Sigmoid colon (tissue), 7 donors: ENCODE results near the gene GLI3. TPM values are rescaled to one million over a fixed set of nuclear protein-coding genes. Genes with fewer than 3 reads are reported as not detected.

Experiments
- DNase-seq: peaks from one replicate; pipeline ENCODE4 v3.0.0-alpha.2; 2019
- H3K27ac ChIP-seq, 4 donors: fragments of 200-600 bp; sonication (generic); one replicate each; pipeline ENCODE4 v1.5.1; 2016 to 2019; ENCODE audit warnings: mild to moderate bottlenecking in 1 of 4
- H3K27me3 ChIP-seq, 3 donors: fragments of 200-600 bp; sonication (generic); one replicate each; pipeline ENCODE4 v1.5.1; 2019; ENCODE audit warnings: mild to moderate bottlenecking in 1 of 3
- H3K36me3 ChIP-seq, 4 donors: fragments of 200-600 bp; sonication (generic); one replicate each; pipeline ENCODE4 v1.5.1; 2016 to 2019
- H3K4me1 ChIP-seq, 4 donors: fragments of 200-600 bp; sonication (generic); one replicate each; pipeline ENCODE4 v1.5.1; 2017 to 2019
- H3K4me3 ChIP-seq, 4 donors: fragments of 200-600 bp; sonication (generic); one replicate each; pipeline ENCODE4 v1.5.1; 2017 to 2019; ENCODE audit warnings: mild to moderate bottlenecking in 2 of 4, moderate library complexity in 1 of 4
- H3K9me3 ChIP-seq, 4 donors: fragments of 200-600 bp in 3 of 4; sonication (generic) in 3 of 4; one replicate each; pipeline versions ENCODE4 v1.5.1 to v1.6.1; 2013 to 2019
- CTCF ChIP-seq, 4 experiments: fragments of 450-650 bp in 3 of 4; fragments of 200-600 bp in 1 of 4; IDR thresholded peaks; one replicate each; pipeline ENCODE4 v1.5.1; 2016 to 2019; ENCODE audit warnings: antibody characterized with exemption in 4 of 4, mild to moderate bottlenecking in 3 of 4, moderate library complexity in 2 of 4
- EP300 ChIP-seq, 4 donors: sonication (generic); formaldehyde crosslinking; IDR thresholded peaks; one replicate each; pipeline ENCODE4 v1.6.1; 2017; ENCODE audit warnings: antibody characterized with exemption in 4 of 4
- POLR2A ChIP-seq, 2 donors: fragments of 450-650 bp; IDR thresholded peaks; one replicate each; pipeline ENCODE4 v1.6.1; 2016; ENCODE audit warnings: antibody characterized with exemption in 2 of 2, mild to moderate bottlenecking in 2 of 2, moderate library complexity in 2 of 2
- POLR2AphosphoS5 ChIP-seq, 4 donors: sonication (generic); formaldehyde crosslinking; IDR thresholded peaks; one replicate each; pipeline ENCODE4 v1.6.1; 2017; ENCODE audit warnings: antibody characterized with exemption in 4 of 4
- WGBS, 2 donors: extraction: QIAGEN DNeasy Blood & Tissue Kit; methylation state at CpG; one replicate each; pipeline ENCODE4 v1.1.7; 2013; 5-methylcytosine and 5-hydroxymethylcytosine counted together
- intact Hi-C: fragments of 100-400 bp; cut with DNase I; formaldehyde crosslinking; loops from one replicate; pipeline ENCODE4 v1.15.1; 2023
- polyA plus RNA-seq, 3 donors: library from polyadenylated mRNA; stranded (reverse); fragments of 200-250 nt; gene quantifications; one replicate each; pipeline ENCODE4 v1.2.3, GENCODE V29; 2013
- total RNA-seq, 4 donors: library from RNA; depleted of rRNA; stranded (reverse); fragments of >200 nt; gene quantifications; one replicate each; pipeline ENCODE4 v1.1.0, GENCODE V29; 2016
- donor health status: healthy with polysubstance abuse.
- donor health status: Bipolar disorder and iron deficiency.
- donor health status: healthy.

GLI3 gene
- total and polyA plus RNA-seq, 7 donors = 0.23 to 31.6 (median 17.2) TPM

DNA sequence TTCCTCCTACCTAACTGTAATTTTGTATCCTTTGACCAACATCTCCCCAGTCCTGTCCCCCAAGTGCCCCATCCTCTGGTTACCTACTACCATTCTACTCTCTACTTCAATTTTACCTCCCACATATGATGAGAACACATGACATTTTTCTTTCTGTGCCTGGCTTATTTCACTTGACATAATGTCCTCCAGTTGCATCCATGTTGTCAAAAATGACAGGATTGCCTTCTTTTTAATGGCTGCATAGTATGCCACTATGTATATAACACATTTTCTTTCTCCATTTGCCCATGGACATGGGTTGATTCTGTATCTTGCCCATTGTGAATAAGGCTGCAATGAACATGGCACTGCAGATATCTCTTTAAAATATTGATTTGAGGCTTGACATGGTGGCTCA, 33.7 kb downstream of the GLI3 start:
- intact Hi-C loops = no loop called here
- H3K36me3 ChIP-seq = no peaks in the 10 kb centered on the region
- H3K9me3 ChIP-seq = no peaks in the 10 kb centered on the region
- no peak for TF ChIP-seq EP300 (IDR thresholded peaks at IDR 0.05)
- TF ChIP-seq CTCF (IDR thresholded peaks at IDR 0.05) = no peak
- TF ChIP-seq POLR2AphosphoS5 (IDR thresholded peaks at IDR 0.05) = no peak
- TF ChIP-seq POLR2A (IDR thresholded peaks at IDR 0.05) = no peak
- no peak overlapping the region for H3K27ac ChIP-seq
- no peaks in the 10 kb centered on the region for H3K27me3 ChIP-seq
- no peak for DNase-seq
- H3K4me1 ChIP-seq = peaks cover 0 to 40% (median 35%) of the 10 kb centered on the region in 4 donors
- H3K4me3 ChIP-seq = no peak overlapping the region

GRCh38 chr7:42202601-42203000, 34.4 kb downstream of the GLI3 start:
- H3K9me3 ChIP-seq = no peaks in the 10 kb centered on the region
- no peak for DNase-seq
- 85 to 91% methylated on average over 4 of the region's 4 CpGs for WGBS, 2 donors
- peaks cover 0 to 39% (median 33%) of the 10 kb centered on the region in 4 donors for H3K4me1 ChIP-seq
- H3K27me3 ChIP-seq = no peaks in the 10 kb centered on the region
- H3K36me3 ChIP-seq = no peaks in the 10 kb centered on the region
- TF ChIP-seq POLR2AphosphoS5 (IDR thresholded peaks at IDR 0.05) (no peak), EP300 (IDR thresholded peaks at IDR 0.05) (no peak), CTCF (IDR thresholded peaks at IDR 0.05) (no peak), POLR2A (IDR thresholded peaks at IDR 0.05) (no peak)
- intact Hi-C loops = no loop called here
- H3K27ac ChIP-seq = no peak overlapping the region
- H3K4me3 ChIP-seq = no peak overlapping the region

GRCh38 chr7:42198974-42199668, 37.9 kb downstream of the GLI3 start:
- peak overlapping the region in 3 of 4 donors; percentile 37 to 65 (median 62) for H3K27ac ChIP-seq
- 61 to 71% methylated on average over 8 of the region's 8 CpGs for WGBS, 2 donors

GRCh38 chr7:42198296-42198695, 38.7 kb downstream of the GLI3 start:
- H3K27me3 ChIP-seq = no peaks in the 10 kb centered on the region
- 92 to 93% methylated on average over 6 of the region's 6 CpGs for WGBS, 2 donors
- intact Hi-C loops = no loop called here
- peaks cover 0 to 46% (median 46%) of the 10 kb centered on the region in 4 donors for H3K4me1 ChIP-seq
- H3K27ac ChIP-seq = peak overlapping the region in 3 of 4 donors; percentile 37 to 65 (median 62)
- TF ChIP-seq EP300 (IDR thresholded peaks at IDR 0.05) = no peak
- no peak for TF ChIP-seq POLR2A (IDR thresholded peaks at IDR 0.05)
- no peak for TF ChIP-seq CTCF (IDR thresholded peaks at IDR 0.05)
- peak in 1 of 4 donors; percentile 8 for TF ChIP-seq POLR2AphosphoS5 (IDR thresholded peaks at IDR 0.05)
- H3K36me3 ChIP-seq = no peaks in the 10 kb centered on the region
- H3K4me3 ChIP-seq = no peak overlapping the region
- H3K9me3 ChIP-seq = no peaks in the 10 kb centered on the region
- DNase-seq = no peak

More at GRCh38 chr7:42198974-42199668, 37.9 kb downstream of the GLI3 start:
- no peaks in the 10 kb centered on the region for H3K9me3 ChIP-seq
- no peaks in the 10 kb centered on the region for H3K36me3 ChIP-seq
- H3K4me1 ChIP-seq = peaks cover 0 to 38% (median 38%) of the 10 kb centered on the region in 4 donors
- intact Hi-C loops = no loop called here
- H3K27me3 ChIP-seq = no peaks in the 10 kb centered on the region
- no peak overlapping the region for H3K4me3 ChIP-seq
- TF ChIP-seq POLR2AphosphoS5 (IDR thresholded peaks at IDR 0.05) (peak in 3 of 4 donors; percentile 18 to 43 (median 41)), CTCF (IDR thresholded peaks at IDR 0.05) (no peak)
- DNase-seq = no peak

DNA sequence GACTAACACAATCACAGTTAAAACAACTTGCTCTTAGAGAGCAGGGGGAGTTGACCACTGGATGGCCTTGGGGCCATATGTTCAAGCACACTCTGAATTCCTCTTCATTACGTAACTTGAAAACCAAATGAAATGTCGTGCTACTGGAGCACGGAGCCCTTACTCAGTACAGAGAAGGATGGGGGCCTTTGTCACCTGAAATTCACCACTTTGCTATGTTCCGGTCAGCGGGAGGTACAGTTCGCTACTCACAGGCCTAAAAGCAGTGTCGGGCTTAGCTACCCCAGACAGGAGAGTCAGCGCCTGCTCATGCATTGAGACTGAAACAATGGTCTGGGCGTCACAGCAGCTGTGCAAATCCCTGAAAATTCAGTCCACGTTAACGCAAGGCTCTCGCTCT, 39.6 kb downstream of the GLI3 start:
- no peaks in the 10 kb centered on the region for H3K36me3 ChIP-seq
- H3K27me3 ChIP-seq = no peaks in the 10 kb centered on the region
- H3K9me3 ChIP-seq = no peaks in the 10 kb centered on the region
- no peak for TF ChIP-seq POLR2AphosphoS5 (IDR thresholded peaks at IDR 0.05)
- whole genome bisulfite sequencing, 2 donors = 95 to 96% methylated on average over 12 of the region's 12 CpGs
- peak overlapping the region in 1 of 4 donors; percentile 62 for H3K27ac ChIP-seq
- intact Hi-C loops = no loop called here
- no peak for DNase-seq
- H3K4me1 ChIP-seq = peaks cover 0 to 55% (median 54%) of the 10 kb centered on the region in 4 donors
- H3K4me3 ChIP-seq = no peak overlapping the region
